ENCODE data around the gene TALDO1. TPM values are rescaled to one million over a fixed set of nuclear protein-coding genes. Genes with fewer than 3 reads are reported as not detected.

Gene TALDO1
- total RNA-seq, 1 experiment from 2014 or later: 173 TPM

DNA sequence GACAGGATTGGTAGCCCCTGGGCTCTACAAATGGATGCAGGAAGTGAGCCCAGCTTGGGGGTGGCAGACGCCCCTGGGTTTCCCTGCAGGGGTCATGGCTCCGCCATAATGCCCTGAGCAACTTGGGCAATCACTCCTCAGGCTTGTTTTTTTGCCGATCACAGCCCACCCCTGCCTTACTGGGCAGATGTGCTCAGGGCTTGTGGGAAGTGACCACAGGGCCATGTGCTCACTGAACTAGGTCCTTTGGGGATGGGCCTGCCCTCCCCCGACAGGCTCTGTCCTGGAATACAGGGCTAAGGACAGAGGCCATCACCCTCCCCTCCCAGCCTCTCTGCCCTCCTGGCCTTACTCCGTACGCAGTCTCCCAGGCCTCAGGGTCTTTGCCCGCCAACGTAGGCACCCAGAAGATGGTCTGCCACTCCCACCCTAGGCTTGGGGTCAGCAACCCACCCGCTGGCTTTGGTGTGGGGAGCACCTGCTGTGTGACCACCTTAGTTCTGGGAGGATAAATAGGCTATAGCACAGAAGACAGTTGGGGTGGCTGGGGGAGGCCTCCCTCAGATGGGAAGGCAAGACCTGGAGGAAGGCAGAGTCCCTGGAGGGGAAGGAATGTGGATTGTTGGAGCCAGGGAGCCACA, 66.3 kb downstream of the TALDO1 start:
- ChIA-PET POLR2A (ENCODE audit: low non-redundant PET) (no interaction called here), CTCF (no interaction called here)
- no peak for TF ChIP-seq EZH2 (IDR thresholded peaks at IDR 0.05; ENCODE audit: borderline replicate concordance, low read depth, low read length, poor library complexity, severe bottlenecking)
- TF ChIP-seq, protein P1, sequence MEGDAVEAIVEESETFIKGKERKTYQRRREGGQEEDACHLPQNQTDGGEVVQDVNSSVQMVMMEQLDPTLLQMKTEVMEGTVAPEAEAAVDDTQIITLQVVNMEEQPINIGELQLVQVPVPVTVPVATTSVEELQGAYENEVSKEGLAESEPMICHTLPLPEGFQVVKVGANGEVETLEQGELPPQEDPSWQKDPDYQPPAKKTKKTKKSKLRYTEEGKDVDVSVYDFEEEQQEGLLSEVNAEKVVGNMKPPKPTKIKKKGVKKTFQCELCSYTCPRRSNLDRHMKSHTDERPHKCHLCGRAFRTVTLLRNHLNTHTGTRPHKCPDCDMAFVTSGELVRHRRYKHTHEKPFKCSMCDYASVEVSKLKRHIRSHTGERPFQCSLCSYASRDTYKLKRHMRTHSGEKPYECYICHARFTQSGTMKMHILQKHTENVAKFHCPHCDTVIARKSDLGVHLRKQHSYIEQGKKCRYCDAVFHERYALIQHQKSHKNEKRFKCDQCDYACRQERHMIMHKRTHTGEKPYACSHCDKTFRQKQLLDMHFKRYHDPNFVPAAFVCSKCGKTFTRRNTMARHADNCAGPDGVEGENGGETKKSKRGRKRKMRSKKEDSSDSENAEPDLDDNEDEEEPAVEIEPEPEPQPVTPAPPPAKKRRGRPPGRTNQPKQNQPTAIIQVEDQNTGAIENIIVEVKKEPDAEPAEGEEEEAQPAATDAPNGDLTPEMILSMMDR (conservative IDR thresholded peaks at IDR 0.05; ENCODE audit: low read depth, low read length): no peak
- Histone ChIP-seq H3K4me1 (ENCODE audit: insufficient read depth, low read length, poor library complexity, severe bottlenecking) (peaks cover 11% of the 10 kb centered on the region), H3K9me3 (ENCODE audit: low read depth, low read length, poor library complexity, severe bottlenecking) (no peaks in the 10 kb centered on the region), H3K27ac (ENCODE audit: low read depth, low read length, poor library complexity, severe bottlenecking) (no peak overlapping the region), H3K4me3 (ENCODE audit: low read depth, low read length, poor library complexity, severe bottlenecking) (no peak overlapping the region), H3K36me3 (ENCODE audit: insufficient read depth, low read length, poor library complexity, severe bottlenecking) (peaks cover 29% of the 10 kb centered on the region), H3K27me3 (replicated peaks; ENCODE audit: insufficient read depth, low read depth, low read length, poor library complexity) (no peaks in the 10 kb centered on the region)
- no peak for DNase-seq (ENCODE audit: low spot score)
- intact Hi-C loops (cut with micrococcal nuclease; ENCODE audit: unreplicated experiment): no loop called here
- no TSS peak for BruUV-seq (replicated peaks)

Other genes starting within 250 kb of the TALDO1 start
- 94.6 and 95.4 TPM in 2 replicates for gene RNH1, start 240.2 kb upstream of the TALDO1 start, total RNA-seq (2021)
- 82.8 and 90.2 TPM in 2 replicates for gene HRAS, start 211.9 kb upstream of the TALDO1 start, total RNA-seq (2021)
- 2.1 and 2.5 TPM in 2 replicates for gene LRRC56, start 209.9 kb upstream of the TALDO1 start, total RNA-seq (2021)
- gene LMNTD2, start 186.7 kb upstream of the TALDO1 start, total RNA-seq (2021): 1.1 and 1.7 TPM in 2 replicates
- gene RASSF7, start 186.5 kb upstream of the TALDO1 start, total RNA-seq (2021): 4.6 and 6.2 TPM in 2 replicates
- gene PHRF1, start 171.0 kb upstream of the TALDO1 start, total RNA-seq (2021): 40.2 and 43.0 TPM in 2 replicates
- 8.7 and 8.8 TPM in 2 replicates for gene IRF7, start 131.5 kb upstream of the TALDO1 start, total RNA-seq (2021)
- not detected in 2 replicates for gene CDHR5, start 122.5 kb upstream of the TALDO1 start, total RNA-seq (2021)
- 1.1 TPM in 1 of 2 replicates, not detected in the other for gene SCT, start 120.3 kb upstream of the TALDO1 start, total RNA-seq (2021)
- 3.0 and 3.7 TPM in 2 replicates for gene DRD4, start 110.2 kb upstream of the TALDO1 start, total RNA-seq (2021)
- gene DEAF1, start 52.2 kb upstream of the TALDO1 start, total RNA-seq (2021): 56.3 and 56.7 TPM in 2 replicates
- gene TMEM80, start 51.6 kb upstream of the TALDO1 start, total RNA-seq (2021): 13.6 and 17.6 TPM in 2 replicates
- 0.66 and 0.90 TPM in 2 replicates for gene EPS8L2, start 41.2 kb upstream of the TALDO1 start, total RNA-seq (2021)
- 81.3 and 82.9 TPM in 2 replicates for gene GATD1, start 30.0 kb downstream of the TALDO1 start, total RNA-seq (2021)
- 0.24 and 0.52 TPM in 2 replicates for gene CEND1, start 42.6 kb downstream of the TALDO1 start, total RNA-seq (2021)
- gene SLC25A22, start 50.8 kb downstream of the TALDO1 start, total RNA-seq (2021): 33.3 and 38.1 TPM in 2 replicates
- 20.6 and 23.9 TPM in 2 replicates for gene PIDD1, start 57.8 kb downstream of the TALDO1 start, total RNA-seq (2021)
- 1,325 and 1,354 TPM in 2 replicates for gene RPLP2, start 62.5 kb downstream of the TALDO1 start, total RNA-seq (2021)
- 45.0 and 45.4 TPM in 2 replicates for gene PNPLA2, start 71.5 kb downstream of the TALDO1 start, total RNA-seq (2021)
- 0.90 and 1.1 TPM in 2 replicates for gene CRACR2B, start 80.5 kb downstream of the TALDO1 start, total RNA-seq (2021)
- gene CD151, start 85.5 kb downstream of the TALDO1 start, total RNA-seq (2021): 123 and 127 TPM in 2 replicates
- gene POLR2L, start 95.1 kb downstream of the TALDO1 start, total RNA-seq (2021): 88.7 and 117 TPM in 2 replicates
- gene TSPAN4, start 95.4 kb downstream of the TALDO1 start, total RNA-seq (2021): 17.5 and 20.4 TPM in 2 replicates
- gene CHID1, start 163.3 kb downstream of the TALDO1 start, total RNA-seq (2021): 101 and 105 TPM in 2 replicates
- gene AP2A2, start 178.4 kb downstream of the TALDO1 start, total RNA-seq (2021): 62.0 and 68.2 TPM in 2 replicates